GM18502 (cell line): Measurements from ENCODE around the gene YKT6.

Experiments
- ATAC-seq: cut with Tn5 transposase; IDR thresholded peaks from one replicate; pipeline ENCODE4 v1.9.1; 2021; ENCODE audit warnings: mild to moderate bottlenecking; ENCODE audit not compliant: unreplicated experiment, poor library complexity

YKT6 gene

GRCh38 chr7:44249639-44250234, 49.0 kb downstream of the YKT6 start:
- no peak for ATAC-seq

GRCh38 chr7:44251269-44251668, 50.5 kb downstream of the YKT6 start:
- no peak for ATAC-seq

- no peak for ATAC-seq
Observed at GRCh38 chr7:44251881-44252280, 51.1 kb downstream of the YKT6 start.

GRCh38 chr7:44256459-44256858, 55.7 kb downstream of the YKT6 start:
- ATAC-seq, result no peak

- ATAC-seq, result no peak
Observed at GRCh38 chr7:44257213-44257612, 56.4 kb downstream of the YKT6 start.

GRCh38 chr7:44257618-44258422, 57.0 kb downstream of the YKT6 start:
- ATAC-seq, result peak; percentile 87

- ATAC-seq, result no peak
Observed at GRCh38 chr7:44258423-44258760, 57.6 kb downstream of the YKT6 start.

- no peak for ATAC-seq
Observed at GRCh38 chr7:44258865-44259546, 58.2 kb downstream of the YKT6 start.

- ATAC-seq, result no peak
Observed at GRCh38 chr7:44259547-44260457, 59.0 kb downstream of the YKT6 start.

GRCh38 chr7:44261240-44261639, 60.5 kb downstream of the YKT6 start:
- no peak for ATAC-seq

- ATAC-seq, result no peak
Observed at GRCh38 chr7:44262031-44262430, 61.3 kb downstream of the YKT6 start.

- no peak for ATAC-seq
Observed at GRCh38 chr7:44263326-44264082, 62.7 kb downstream of the YKT6 start.
